CD4-positive, alpha-beta T cell (primary cell): ENCODE measurements around the gene PSMA6. TPM values are rescaled to one million over a fixed set of nuclear protein-coding genes. Genes with fewer than 3 reads are reported as not detected.

ENCODE experiments used
- ATAC-seq: fragments of 200-7000 bp; cut with Tn5 transposase; one replicate; pipeline ENCODE4 v1.10.0; 2022; ENCODE audit warnings: mild to moderate bottlenecking; ENCODE audit not compliant: poor library complexity
- CTCF ChIA-PET: fragments of 350-600 bp; sonication (Branson Sonifier 250); formaldehyde crosslinking; loops from one replicate; lab custom pipeline; 2021; ENCODE audit warnings: antibody characterized with exemption, inconsistent platforms; lab: Charles Lee
- POLR2A ChIA-PET: fragments of 350-600 bp; sonication (Branson Sonifier 250); formaldehyde crosslinking; loops from one replicate; lab custom pipeline; 2021; ENCODE audit warnings: antibody characterized with exemption, inconsistent platforms; lab: Charles Lee
- DNase-seq, 14 experiments: peaks; one replicate each; pipeline ENCODE4 v3.0.0-alpha.2; 2013 to 2020; ENCODE audit warnings: mixed read lengths in 2 of 14
- H3K27ac ChIP-seq, 2 donors: one replicate each; pipeline versions ENCODE4 v1.5.1 to v1.7.0; 2013; ENCODE audit warnings: low read length in 2 of 2, low read depth in 1 of 2, mild to moderate bottlenecking in 1 of 2
- H3K27me3 ChIP-seq, 2 experiments: 1 replicate in 1 of 2; 2 replicates in 1 of 2; pipeline versions ENCODE4 v1.6.1 to v1.7.0; 2013; ENCODE audit warnings: low read length in 2 of 2, control low read depth in 1 of 2, mild to moderate bottlenecking in 1 of 2, moderate library complexity in 1 of 2; ENCODE audit not compliant: insufficient read depth in 2 of 2, control insufficient read depth in 1 of 2
- H3K36me3 ChIP-seq: one replicate; pipeline ENCODE4 v1.6.1; 2013; ENCODE audit warnings: low read length, control low read depth; ENCODE audit not compliant: insufficient read depth
- H3K4me1 ChIP-seq: one replicate; pipeline ENCODE4 v1.6.1; 2013; ENCODE audit warnings: low read length, control low read depth; ENCODE audit not compliant: insufficient read depth
- H3K4me3 ChIP-seq: one replicate; pipeline ENCODE4 v1.5.1; 2013; ENCODE audit warnings: mild to moderate bottlenecking, low read length, moderate library complexity
- H3K9me3 ChIP-seq, 2 experiments: 1 replicate in 1 of 2; 2 replicates in 1 of 2; pipeline versions ENCODE4 v1.6.1 to v1.7.0; 2013; ENCODE audit warnings: low read length in 2 of 2, mild to moderate bottlenecking in 2 of 2, control low read depth in 1 of 2, moderate library complexity in 1 of 2; ENCODE audit not compliant: control insufficient read depth in 1 of 2, insufficient read depth in 1 of 2
- H3K27ac Mint-ChIP-seq: one replicate; pipeline ENCODE4 v1.8.0; 2020; ENCODE audit warnings: mixed read lengths
- H3K27me3 Mint-ChIP-seq: one replicate; pipeline ENCODE4 v1.8.0; 2021; ENCODE audit warnings: mixed read lengths
- H3K36me3 Mint-ChIP-seq: one replicate; pipeline ENCODE4 v1.8.0; 2021; ENCODE audit warnings: low read depth, mixed read lengths
- H3K4me1 Mint-ChIP-seq: one replicate; pipeline ENCODE4 v1.8.0; 2021; ENCODE audit warnings: low read depth, mixed read lengths
- H3K4me3 Mint-ChIP-seq: one replicate; pipeline ENCODE4 v1.8.0; 2020; ENCODE audit warnings: mild to moderate bottlenecking, mixed read lengths
- H3K9me3 Mint-ChIP-seq: one replicate; pipeline ENCODE4 v1.8.0; 2020; ENCODE audit warnings: mixed read lengths
- intact Hi-C, 2 experiments: fragments of 100-400 bp; cut with DNase I in 1 of 2; cut with micrococcal nuclease in 1 of 2; formaldehyde crosslinking; loops; one replicate each; pipeline versions ENCODE4 v1.15.1 to v1.9.0; 2023 to 2025; cut with DNase I, micrococcal nuclease
- total RNA-seq, 174 experiments: library from RNA in 2 of 174; stranded (reverse) in 2 of 174; gene quantifications; one replicate each; pipeline ENCODE4 v1.2.3 and lab custom pipeline; 2021 to 2026
- TF ChIP-seq, protein P1 (sequence below): fragments of 200-600 bp; IDR thresholded peaks from one replicate; pipeline ENCODE4 v1.8.0; 2022; ENCODE audit warnings: antibody characterized with exemption, mild to moderate bottlenecking

PSMA6 gene
- total RNA-seq, 2 experiments from 2014 or later = 80.8 TPM

DNA sequence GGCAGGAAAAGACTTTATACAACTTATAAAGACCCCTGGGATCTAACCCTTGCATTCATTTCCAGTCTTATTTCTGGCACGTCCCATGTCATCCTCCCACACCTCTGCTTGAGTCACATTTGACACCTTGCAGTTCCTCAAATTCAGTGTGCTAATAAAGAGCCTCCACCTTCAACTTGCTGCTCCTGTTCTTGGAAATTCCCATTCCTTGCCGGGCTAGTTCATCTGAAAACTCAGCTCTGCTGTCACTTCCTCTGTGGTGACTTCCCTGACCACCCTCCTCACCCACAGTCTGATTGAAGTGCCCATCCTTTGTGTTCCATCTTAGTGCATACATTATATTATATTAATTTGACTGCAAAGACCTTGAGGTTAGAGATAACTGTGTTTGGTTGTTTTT, 37.4 kb upstream of the PSMA6 start:
- ChIA-PET CTCF (no interaction called here), POLR2A (no interaction called here)
- Mint-ChIP-seq H3K27me3 (no peaks in the 10 kb centered on the region), H3K4me1 (peaks cover 25% of the 10 kb centered on the region), H3K36me3 (peaks cover 40% of the 10 kb centered on the region), H3K4me3 (no peak overlapping the region), H3K27ac (peak overlapping the region; percentile 13), H3K9me3 (no peaks in the 10 kb centered on the region)
- peak in 2 of 14 experiments; percentile 42 to 51 for DNase-seq
- H3K27me3 ChIP-seq = no peaks in the 10 kb centered on the region
- H3K36me3 ChIP-seq = peaks cover 8% of the 10 kb centered on the region
- intact Hi-C loops = no loop called here
- H3K9me3 ChIP-seq = no peaks in the 10 kb centered on the region
- TF ChIP-seq, protein P1, sequence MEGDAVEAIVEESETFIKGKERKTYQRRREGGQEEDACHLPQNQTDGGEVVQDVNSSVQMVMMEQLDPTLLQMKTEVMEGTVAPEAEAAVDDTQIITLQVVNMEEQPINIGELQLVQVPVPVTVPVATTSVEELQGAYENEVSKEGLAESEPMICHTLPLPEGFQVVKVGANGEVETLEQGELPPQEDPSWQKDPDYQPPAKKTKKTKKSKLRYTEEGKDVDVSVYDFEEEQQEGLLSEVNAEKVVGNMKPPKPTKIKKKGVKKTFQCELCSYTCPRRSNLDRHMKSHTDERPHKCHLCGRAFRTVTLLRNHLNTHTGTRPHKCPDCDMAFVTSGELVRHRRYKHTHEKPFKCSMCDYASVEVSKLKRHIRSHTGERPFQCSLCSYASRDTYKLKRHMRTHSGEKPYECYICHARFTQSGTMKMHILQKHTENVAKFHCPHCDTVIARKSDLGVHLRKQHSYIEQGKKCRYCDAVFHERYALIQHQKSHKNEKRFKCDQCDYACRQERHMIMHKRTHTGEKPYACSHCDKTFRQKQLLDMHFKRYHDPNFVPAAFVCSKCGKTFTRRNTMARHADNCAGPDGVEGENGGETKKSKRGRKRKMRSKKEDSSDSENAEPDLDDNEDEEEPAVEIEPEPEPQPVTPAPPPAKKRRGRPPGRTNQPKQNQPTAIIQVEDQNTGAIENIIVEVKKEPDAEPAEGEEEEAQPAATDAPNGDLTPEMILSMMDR = no peak
- no peak overlapping the region for H3K4me3 ChIP-seq
- H3K4me1 ChIP-seq = no peaks in the 10 kb centered on the region
- no peak overlapping the region for H3K27ac ChIP-seq
- no peak for ATAC-seq

DNA sequence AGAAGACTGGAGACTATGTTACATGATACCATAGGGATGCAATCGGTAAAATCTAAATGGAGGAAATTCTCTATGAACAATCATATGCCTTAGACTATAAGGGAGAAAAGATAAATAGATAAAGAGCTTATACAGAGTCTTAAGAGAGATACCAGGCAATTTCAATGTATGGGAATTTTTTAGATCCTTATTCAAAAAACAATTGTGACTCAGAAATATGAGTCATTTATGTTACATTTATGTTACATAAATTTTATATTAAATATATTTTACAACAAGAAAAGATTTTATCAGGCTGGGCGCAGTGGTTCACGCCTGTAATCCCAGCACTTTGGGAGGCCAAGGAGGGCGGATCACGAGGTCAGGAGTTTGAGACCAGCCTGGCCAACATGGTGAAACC, 36.5 kb upstream of the PSMA6 start:
- DNase-seq (no peak), ATAC-seq (no peak)
- Mint-ChIP-seq H3K27me3 (no peaks in the 10 kb centered on the region), H3K4me1 (peaks cover 21% of the 10 kb centered on the region), H3K27ac (no peak overlapping the region), H3K9me3 (no peaks in the 10 kb centered on the region), H3K36me3 (peaks cover 42% of the 10 kb centered on the region), H3K4me3 (no peak overlapping the region)
- no peaks in the 10 kb centered on the region for H3K4me1 ChIP-seq
- peaks cover 10% of the 10 kb centered on the region for H3K36me3 ChIP-seq
- POLR2A ChIA-PET = no interaction called here
- CTCF ChIA-PET = no interaction called here
- H3K27ac ChIP-seq = no peak overlapping the region
- no peak overlapping the region for H3K4me3 ChIP-seq
- H3K9me3 ChIP-seq = no peaks in the 10 kb centered on the region
- no peaks in the 10 kb centered on the region for H3K27me3 ChIP-seq
- TF ChIP-seq, protein P1 = no peak
- intact Hi-C loops = no loop called here

DNA sequence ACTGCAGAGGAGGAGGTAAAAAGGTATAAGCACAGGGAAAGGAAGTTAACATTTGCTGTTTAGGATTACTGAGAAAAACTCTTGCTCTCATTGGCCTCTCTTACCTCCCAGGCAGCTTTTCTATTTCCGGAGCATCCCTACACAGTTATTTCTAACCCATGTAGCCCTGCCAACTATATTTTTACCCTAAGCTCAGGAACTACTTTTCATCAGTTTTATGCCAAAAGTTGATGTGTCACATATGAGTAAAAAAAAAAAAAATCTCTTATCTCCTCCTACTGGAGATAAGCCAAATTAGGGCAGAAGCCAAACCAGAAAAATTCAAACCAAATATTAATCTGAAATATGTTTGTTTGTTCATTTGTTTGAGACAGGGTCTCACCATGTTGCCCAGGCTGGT, 34.4 kb upstream of the PSMA6 start:
- Histone ChIP-seq H3K27ac (no peak overlapping the region), H3K4me1 (no peaks in the 10 kb centered on the region), H3K9me3 (no peaks in the 10 kb centered on the region), H3K27me3 (no peaks in the 10 kb centered on the region), H3K4me3 (no peak overlapping the region), H3K36me3 (peaks cover 9% of the 10 kb centered on the region)
- ChIA-PET CTCF (interaction anchor here (0.7 kb wide), 1 partner anchor 61 kb away, joined by 3 read pairs; no protein-coding TSS in a partner anchor), POLR2A (no interaction called here)
- TF ChIP-seq, protein P1 = no peak
- Mint-ChIP-seq H3K27ac (no peak overlapping the region), H3K4me3 (no peak overlapping the region), H3K4me1 (peaks cover 17% of the 10 kb centered on the region), H3K9me3 (no peaks in the 10 kb centered on the region), H3K36me3 (peaks cover 46% of the 10 kb centered on the region), H3K27me3 (no peaks in the 10 kb centered on the region)
- intact Hi-C loops = no loop called here
- ATAC-seq = no peak
- no peak for DNase-seq
